Aorta (tissue), 5 donors: Measurements from ENCODE around the gene NDUFS3. TPM values are rescaled to one million over a fixed set of nuclear protein-coding genes. Genes with fewer than 3 reads are reported as not detected.
"Not testable (repeated sequence)": the region's sequence is repeated elsewhere in the genome, so short reads cannot be mapped to it uniquely, and the experiment has no call there.

Experiments used
- ATAC-seq: fragments of 200-7000 bp; cut with Tn5 transposase; one replicate; pipeline ENCODE4 v1.9.1; 2022; ENCODE audit warnings: moderate library complexity; ENCODE audit not compliant: low FRiP score
- DNase-seq, 2 donors: peaks; one replicate each; pipeline ENCODE4 v3.0.0-alpha.2; 2020
- H3K27ac ChIP-seq, 2 donors: one replicate each; pipeline ENCODE4 v1.5.1; 2013; ENCODE audit warnings: low read length in 2 of 2, mild to moderate bottlenecking in 2 of 2, moderate library complexity in 2 of 2, control low read depth in 1 of 2, inconsistent platforms in 1 of 2, low read depth in 1 of 2
- H3K27me3 ChIP-seq, 2 donors: one replicate each; pipeline ENCODE4 v1.6.1; 2013; ENCODE audit warnings: control low read depth in 1 of 2, low read length in 1 of 2, mild to moderate bottlenecking in 1 of 2, moderate library complexity in 1 of 2; ENCODE audit not compliant: insufficient read depth in 2 of 2, control insufficient read depth in 1 of 2
- H3K36me3 ChIP-seq, 2 donors: one replicate each; pipeline ENCODE4 v1.6.1; 2013; ENCODE audit warnings: control low read depth in 1 of 2, low read length in 1 of 2, mild to moderate bottlenecking in 1 of 2; ENCODE audit not compliant: insufficient read depth in 2 of 2, control insufficient read depth in 1 of 2
- H3K4me1 ChIP-seq, 2 donors: one replicate each; pipeline ENCODE4 v1.6.1; 2013; ENCODE audit warnings: low read length in 2 of 2, control low read depth in 1 of 2, mild to moderate bottlenecking in 1 of 2, moderate library complexity in 1 of 2; ENCODE audit not compliant: insufficient read depth in 2 of 2, control insufficient read depth in 1 of 2
- H3K4me3 ChIP-seq, 2 donors: one replicate each; pipeline ENCODE4 v1.5.1; 2013; ENCODE audit warnings: low read length in 2 of 2, control low read depth in 1 of 2, mild to moderate bottlenecking in 1 of 2
- H3K9me3 ChIP-seq: one replicate; pipeline ENCODE4 v1.6.1; 2013; ENCODE audit warnings: mild to moderate bottlenecking, low read length; ENCODE audit not compliant: control insufficient read depth
- WGBS, 2 donors: extraction: QIAGEN DNeasy Blood & Tissue Kit; methylation state at CpG; one replicate each; pipeline ENCODE4 v1.1.7; 2013; 5-methylcytosine and 5-hydroxymethylcytosine counted together
- intact Hi-C, 2 donors: fragments of 100-400 bp; cut with DNase I; formaldehyde crosslinking; loops; one replicate each; pipeline versions ENCODE4 v1.14.2 to v1.15.0; 2022
- polyA plus RNA-seq, 2 donors: library from polyadenylated mRNA; stranded (reverse); fragments of 200-250 nt; gene quantifications; one replicate each; pipeline ENCODE4 v1.2.3, GENCODE V29; 2013
- total RNA-seq, 2 donors: library from RNA; stranded (reverse); fragmentation: NEBNext Ultra II Directional; extraction: Animal tissue kit (Norgen Biotek cat#: 25700); gene quantifications; one replicate each; pipeline ENCODE4 v1.2.1, GENCODE V29; 2021
- donor health status: healthy with polysubstance abuse.
- donor health status: Bipolar disorder and iron deficiency.
- donor health status: DM: no; HTN: no; CAD: no.
- donor health status: DM: no; HTN: no; CAD: no.
- donor health status: DM: yes; HTN: yes; CAD: no.

The NDUFS3 gene
- total and polyA plus RNA-seq, 4 donors: 52.2 to 106 (median 68.3) TPM

- H3K4me1 ChIP-seq: peaks cover 0 to 4% of the 10 kb centered on the region in 2 donors
- peak; percentile 95 to 97 for DNase-seq
- ATAC-seq: peak; percentile 99
- H3K9me3 ChIP-seq: no peaks in the 10 kb centered on the region
- 0% methylated on average over 57 to 89 of the region's 89 CpGs for WGBS, 2 donors
- H3K4me3 ChIP-seq: peak within 1 kb of the TSS; percentile 62 to 89
- H3K27me3 ChIP-seq: no peaks in the 10 kb centered on the region
- intact Hi-C loops: no loop called here
- peak within 1 kb of the TSS in 1 of 2 donors; percentile 83 for H3K27ac ChIP-seq
- H3K36me3 ChIP-seq: no peaks in the 10 kb centered on the region
Observed at GRCh38 chr11:47552566-47553405, 26.1 kb upstream of the NDUFS3 start, which contains the start of gene CELF1. Gene CELF1 (minus strand): TSS chr11:47553132. CDS start chr11:47499523, 53,609 bp downstream.

GRCh38 chr11:47553406-47553743 lies 25.5 kb upstream of the NDUFS3 start:
- intact Hi-C loops: no loop called here
- Histone ChIP-seq H3K9me3 (no peaks in the 10 kb centered on the region), H3K4me3 (peak overlapping the region in 1 of 2 donors; percentile 51), H3K27me3 (no peaks in the 10 kb centered on the region), H3K36me3 (no peaks in the 10 kb centered on the region), H3K4me1 (peaks cover 0 to 4% of the 10 kb centered on the region in 2 donors), H3K27ac (peak overlapping the region in 1 of 2 donors; percentile 79)
- no peak for ATAC-seq
- DNase-seq: no peak
- WGBS, 2 donors: 2 to 5% methylated on average over 9 of the region's 9 CpGs

DNA sequence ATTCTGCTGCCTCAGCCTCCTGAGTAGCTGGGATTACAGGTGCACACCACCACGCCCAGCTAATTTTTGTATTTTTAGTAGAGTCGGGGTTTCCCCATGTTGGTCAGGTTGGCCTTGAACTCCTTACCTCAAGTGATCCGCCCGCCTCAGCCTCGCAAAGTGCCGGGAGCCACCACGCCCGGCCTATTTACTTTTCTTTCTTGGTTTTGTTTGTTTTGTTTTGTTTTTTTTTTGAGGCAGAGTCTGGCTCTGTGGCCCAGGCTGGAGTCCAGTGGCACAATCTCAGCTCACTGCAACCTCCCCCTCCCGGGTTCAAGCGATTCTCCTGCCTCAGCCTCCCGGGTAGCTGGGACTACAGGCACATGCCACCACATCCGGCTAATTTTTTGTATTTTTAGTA lies 21.9 kb upstream of the NDUFS3 start:
- H3K36me3 ChIP-seq, H3K27me3 ChIP-seq, intact Hi-C loops, H3K4me1 ChIP-seq, ATAC-seq, H3K9me3 ChIP-seq, DNase-seq, H3K4me3 ChIP-seq, H3K27ac ChIP-seq: not testable (repeated sequence)
- WGBS, 2 donors: 96 to 98% methylated on average over 12 of the region's 12 CpGs

GRCh38 chr11:47558695-47559094 lies 20.2 kb upstream of the NDUFS3 start:
- Histone ChIP-seq H3K27ac (no peak overlapping the region), H3K4me3 (no peak overlapping the region), H3K4me1 (no peaks in the 10 kb centered on the region), H3K27me3 (no peaks in the 10 kb centered on the region), H3K36me3 (no peaks in the 10 kb centered on the region), H3K9me3 (no peaks in the 10 kb centered on the region)
- DNase-seq (no peak), ATAC-seq (no peak)
- intact Hi-C loops: no loop called here
- 97 to 100% methylated on average over 1 of the region's 1 CpG for WGBS, 2 donors

GRCh38 chr11:47560426-47560825 lies 18.4 kb upstream of the NDUFS3 start:
- Histone ChIP-seq H3K4me1 (no peaks in the 10 kb centered on the region), H3K36me3 (no peaks in the 10 kb centered on the region), H3K9me3 (no peaks in the 10 kb centered on the region), H3K27me3 (no peaks in the 10 kb centered on the region), H3K4me3 (no peak overlapping the region), H3K27ac (no peak overlapping the region)
- DNase-seq (no peak), ATAC-seq (no peak)
- 82 to 84% methylated on average over 2 of the region's 2 CpGs for WGBS, 2 donors
- intact Hi-C loops: no loop called here

DNA sequence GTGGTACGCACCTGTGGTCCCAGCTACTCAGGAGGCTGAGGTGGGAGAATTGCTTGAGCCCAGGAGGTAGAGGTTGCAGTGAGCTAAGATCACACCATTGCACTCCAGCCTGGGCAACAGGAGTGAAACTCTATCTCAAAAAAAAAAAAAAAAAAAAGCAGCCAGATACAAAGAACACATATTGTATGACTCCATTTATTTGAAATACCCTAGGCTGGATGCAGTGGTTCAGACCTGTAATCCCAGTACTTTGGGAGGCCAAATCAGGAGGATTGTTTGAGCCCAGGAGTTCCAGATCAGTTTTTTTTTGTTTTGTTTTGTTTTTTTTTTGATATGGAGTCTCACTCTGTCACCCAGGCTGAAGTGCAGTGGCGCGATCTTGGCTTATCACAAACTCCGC lies 16.5 kb upstream of the NDUFS3 start:
- H3K27ac ChIP-seq, H3K9me3 ChIP-seq, H3K4me3 ChIP-seq, H3K4me1 ChIP-seq, H3K27me3 ChIP-seq, intact Hi-C loops, DNase-seq, H3K36me3 ChIP-seq, ATAC-seq: not testable (repeated sequence)
- 87 to 90% methylated on average over 4 of the region's 4 CpGs for WGBS, 2 donors

DNA sequence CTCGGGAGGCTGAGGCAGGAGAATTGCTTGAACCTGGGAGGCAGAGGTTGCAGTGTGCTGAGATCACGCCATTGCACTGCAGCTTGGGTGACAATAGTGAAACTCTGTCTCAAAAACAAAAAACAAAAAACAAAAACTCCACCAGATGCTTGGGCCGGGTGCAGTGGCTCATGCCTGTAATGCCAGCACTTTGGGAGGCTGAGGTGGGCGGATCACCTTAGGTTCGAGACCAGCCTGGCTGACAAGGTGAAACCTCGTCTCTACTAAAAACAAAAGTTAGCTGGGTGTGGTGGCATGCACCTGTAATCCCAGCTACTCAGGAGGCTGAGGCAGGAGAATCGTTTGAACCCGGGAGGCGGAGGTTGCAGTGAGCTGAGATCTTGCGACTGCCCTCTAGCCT lies 14.5 kb upstream of the NDUFS3 start:
- ATAC-seq, DNase-seq, H3K27ac ChIP-seq, intact Hi-C loops, H3K4me3 ChIP-seq, H3K9me3 ChIP-seq, H3K36me3 ChIP-seq, H3K27me3 ChIP-seq, H3K4me1 ChIP-seq: not testable (repeated sequence)
- WGBS, 2 donors: 96 to 98% methylated on average over 10 of the region's 10 CpGs

- 14 to 20% methylated on average over 10 to 11 of the region's 11 CpGs for WGBS, 2 donors
- peak overlapping the region; percentile 77 to 98 for H3K4me3 ChIP-seq
- H3K9me3 ChIP-seq: no peaks in the 10 kb centered on the region
- H3K36me3 ChIP-seq: no peaks in the 10 kb centered on the region
- H3K27ac ChIP-seq: no peak overlapping the region
- no peaks in the 10 kb centered on the region for H3K4me1 ChIP-seq
- DNase-seq: no peak
- intact Hi-C loops: no loop called here
- H3K27me3 ChIP-seq: no peaks in the 10 kb centered on the region
- peak; percentile 49 for ATAC-seq
Observed at GRCh38 chr11:47564933-47565339, 13.9 kb upstream of the NDUFS3 start.
